Measurements from ENCODE around the gene OOSP1.
"Not testable (repeated sequence)": the region's sequence is repeated elsewhere in the genome, so short reads cannot be mapped to it uniquely, and the experiment has no call there.

Gene OOSP1

GRCh38 chr11:59960502-59961381, 22.5 kb downstream of the OOSP1 start:
- no peak for DNase-seq

- no peak for DNase-seq
Measured at GRCh38 chr11:59962107-59962482, 23.9 kb downstream of the OOSP1 start.

GRCh38 chr11:59963733-59964132, 25.5 kb downstream of the OOSP1 start, which contains the start of gene OOSP4A:
OOSP4A (plus strand) TSS chr11:59964033; CDS start chr11:59964033, 0 bp downstream.
- no peak for DNase-seq

GRCh38 chr11:59965424-59965823, 27.2 kb downstream of the OOSP1 start:
- DNase-seq: no peak

DNA sequence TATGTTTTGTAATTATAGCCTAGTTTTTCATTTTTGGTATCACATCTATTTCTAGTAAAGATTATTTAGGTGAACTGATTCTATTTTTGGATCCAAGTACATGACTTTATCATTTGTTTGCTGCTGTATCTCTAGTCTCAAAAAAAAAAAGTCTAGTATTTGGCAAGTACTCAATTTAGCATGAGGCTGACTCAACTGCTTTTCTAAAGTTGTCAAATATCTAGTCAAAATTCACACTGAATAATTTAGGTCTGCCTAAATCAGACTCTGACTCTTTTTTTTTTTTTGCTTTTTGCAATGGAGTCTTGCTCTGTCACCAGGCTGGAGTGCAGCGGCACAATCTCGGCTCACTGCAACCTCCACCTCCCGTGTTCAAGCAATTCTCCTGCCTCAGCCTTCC, 28.0 kb downstream of the OOSP1 start:
- no peak for DNase-seq

DNA sequence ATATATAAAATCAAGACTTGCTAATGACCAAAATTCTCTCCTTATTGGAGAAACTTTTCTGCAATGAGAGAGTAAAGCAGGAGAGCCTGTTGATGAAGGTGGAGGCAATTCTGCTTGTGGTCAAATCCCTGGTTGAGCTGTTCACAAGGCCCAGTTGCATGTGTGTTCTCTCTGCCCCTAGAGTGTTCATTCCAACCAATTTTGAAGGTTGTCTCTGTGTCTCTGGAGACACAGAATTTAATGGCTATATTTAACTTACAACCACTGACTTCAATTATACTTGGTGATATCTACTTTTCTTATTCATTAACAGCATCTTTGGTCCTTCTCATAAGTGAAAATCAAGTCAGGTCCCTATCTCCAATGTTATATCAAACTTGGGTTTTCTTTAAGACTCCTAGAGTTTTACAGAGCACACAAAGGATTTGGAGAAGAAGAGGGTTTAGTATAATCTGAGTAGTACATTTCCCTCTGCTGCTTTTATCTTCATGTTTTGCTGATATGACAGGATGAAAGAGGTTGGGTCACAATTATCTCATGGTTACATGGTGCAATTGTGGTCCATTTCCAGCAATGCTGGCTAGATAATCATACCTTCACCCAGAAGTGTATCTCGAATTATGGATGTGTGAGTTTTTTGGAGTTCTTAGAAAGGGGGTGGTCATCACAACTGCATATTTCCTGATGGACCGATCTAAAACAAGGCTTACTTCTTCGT, 29.6 kb downstream of the OOSP1 start:
- DNase-seq: no peak

GRCh38 chr11:59968395-59968783, 30.2 kb downstream of the OOSP1 start:
- no peak for DNase-seq

DNA sequence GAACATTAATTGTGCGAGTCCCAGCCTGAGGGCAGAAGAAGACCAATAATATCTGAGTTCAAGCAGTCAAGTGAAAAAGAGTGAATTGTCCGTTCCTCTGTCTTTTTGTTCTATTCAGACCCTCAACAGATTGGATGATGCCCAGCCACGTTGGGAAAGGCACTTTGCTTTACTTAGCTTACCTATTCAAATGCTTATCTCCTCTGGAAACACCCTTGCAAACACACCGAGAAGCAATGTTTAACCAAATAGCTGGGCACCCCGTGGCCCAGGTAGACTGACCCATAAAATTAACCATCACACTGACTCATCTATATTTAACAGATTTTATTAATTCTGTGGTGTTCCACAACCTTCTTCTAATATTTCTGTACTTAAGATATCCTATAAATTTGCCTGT, 34.9 kb downstream of the OOSP1 start:
- DNase-seq: no peak

GRCh38 chr11:59981106-59981770, 43.0 kb downstream of the OOSP1 start:
- no peak for DNase-seq

DNA sequence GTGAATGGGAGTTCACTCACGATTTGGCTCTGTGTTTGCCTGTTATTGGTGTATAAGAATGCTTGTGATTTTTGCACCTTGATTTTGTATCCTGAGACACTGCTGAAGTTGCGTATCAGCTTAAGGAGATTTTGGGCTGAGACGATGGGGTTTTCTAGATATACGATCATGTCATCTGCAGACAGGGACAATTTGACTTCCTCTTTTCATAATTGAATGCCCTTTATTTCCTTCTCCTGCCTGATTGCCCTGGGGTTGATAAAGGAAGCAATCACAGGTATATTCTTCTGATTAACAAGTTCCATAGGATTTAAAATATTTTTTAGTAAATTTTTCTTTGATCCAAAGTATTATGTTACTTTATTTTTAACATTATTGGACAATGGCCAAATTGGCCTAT, 43.8 kb downstream of the OOSP1 start:
- not testable (repeated sequence) for DNase-seq

DNA sequence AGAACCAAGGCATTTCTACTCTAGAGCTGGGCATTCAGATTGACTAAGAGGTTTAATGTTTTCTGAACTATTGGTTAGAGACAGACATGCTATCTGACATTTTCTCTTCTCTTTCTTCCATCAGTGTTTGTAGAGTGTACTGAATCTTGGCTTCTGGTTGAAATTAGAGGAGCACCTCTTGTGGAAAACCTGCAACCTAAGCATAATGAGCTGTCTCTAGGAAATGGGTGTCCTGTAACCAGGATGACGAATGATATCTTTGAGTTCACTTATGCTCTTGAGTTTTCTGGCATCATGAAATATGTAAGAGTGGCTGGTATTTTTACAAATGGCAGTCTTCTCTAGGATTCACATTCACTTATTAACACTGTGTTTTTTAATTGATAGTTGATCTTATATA, 45.0 kb downstream of the OOSP1 start:
- no peak for DNase-seq

- DNase-seq: no peak
Measured at GRCh38 chr11:59984368-59984767, 46.1 kb downstream of the OOSP1 start.

- no peak for DNase-seq
Measured at GRCh38 chr11:59990421-59990820, 52.2 kb downstream of the OOSP1 start.

GRCh38 chr11:59992425-59992824, 54.2 kb downstream of the OOSP1 start:
- no peak for DNase-seq

DNA sequence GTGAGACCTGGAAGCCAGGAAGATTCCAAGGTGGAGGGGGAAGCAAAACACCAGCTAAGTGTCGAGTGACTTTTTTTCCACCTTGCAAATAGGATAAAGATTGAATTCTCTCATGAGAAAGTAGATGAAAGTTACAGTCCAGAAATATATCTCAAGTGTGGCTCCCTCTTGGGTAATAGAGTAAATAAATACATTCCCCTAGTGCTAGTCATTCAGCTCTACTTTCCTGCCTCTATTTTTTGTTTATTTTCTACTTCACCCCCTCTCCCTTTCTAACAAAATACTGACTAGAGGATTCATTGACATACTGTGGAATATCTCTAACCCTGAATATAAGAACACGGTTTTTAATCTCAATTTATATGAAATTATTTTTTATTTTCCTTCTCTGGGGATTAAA, 59.6 kb downstream of the OOSP1 start:
- no peak for DNase-seq

GRCh38 chr11:59999691-60000090, 61.5 kb downstream of the OOSP1 start:
- DNase-seq: no peak

GRCh38 chr11:60003729-60004128, 65.5 kb downstream of the OOSP1 start:
- no peak for DNase-seq

DNA sequence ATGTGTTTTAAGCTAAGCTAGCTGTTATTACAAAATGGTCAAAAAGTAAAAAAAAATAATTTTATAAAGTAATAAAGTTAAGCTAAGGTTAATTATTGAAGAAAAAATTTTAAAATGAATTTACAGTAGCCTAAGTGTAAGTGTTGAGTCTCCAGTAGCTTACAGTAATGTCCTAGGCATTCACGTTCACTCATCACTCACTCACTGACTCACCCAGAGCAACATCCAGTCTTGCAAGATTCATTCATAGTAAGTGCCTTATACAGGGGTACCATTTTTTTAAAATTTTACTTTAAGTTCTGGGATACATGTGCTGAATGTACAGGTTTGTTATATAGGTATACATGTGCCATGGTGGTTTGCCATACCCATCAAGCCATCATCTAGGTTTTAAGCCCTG, 67.1 kb downstream of the OOSP1 start:
- no peak for DNase-seq
